ENCODE measurements around the gene ITIH3.

ITIH3 gene

GRCh38 chr3:52795298-52795900, 803 bp downstream of the ITIH3 start:
- no peak for DNase-seq

GRCh38 chr3:52796411-52796810, 1.8 kb downstream of the ITIH3 start:
- no peak for DNase-seq

- no peak for DNase-seq
These were observed 3.9 kb downstream of the ITIH3 start for GRCh38 chr3:52798376-52798977.

- DNase-seq, result no peak
These were observed 4.4 kb downstream of the ITIH3 start for GRCh38 chr3:52798978-52799476.

- no peak for DNase-seq
These were observed 5.5 kb downstream of the ITIH3 start for GRCh38 chr3:52800079-52800478.

GRCh38 chr3:52801839-52802238, 7.2 kb downstream of the ITIH3 start:
- no peak for DNase-seq

GRCh38 chr3:52805270-52806039, 10.9 kb downstream of the ITIH3 start:
- no peak for DNase-seq

GRCh38 chr3:52809149-52809548, 14.6 kb downstream of the ITIH3 start:
- no peak for DNase-seq

- DNase-seq, result no peak
These were observed 15.2 kb downstream of the ITIH3 start for GRCh38 chr3:52809662-52810377.

GRCh38 chr3:52810923-52811322, 16.3 kb downstream of the ITIH3 start:
- no peak for DNase-seq

GRCh38 chr3:52811452-52812011, 16.9 kb downstream of the ITIH3 start:
- no peak for DNase-seq

- no peak for DNase-seq
These were observed 19.2 kb downstream of the ITIH3 start for GRCh38 chr3:52813810-52814209.

- no peak for DNase-seq
These were observed 21.6 kb downstream of the ITIH3 start for GRCh38 chr3:52816199-52816598.

- DNase-seq, result no peak
These were observed 22.1 kb downstream of the ITIH3 start for GRCh38 chr3:52816654-52817053.

- no peak for DNase-seq
These were observed 22.6 kb downstream of the ITIH3 start for GRCh38 chr3:52817221-52817620.

GRCh38 chr3:52817860-52818259, 23.3 kb downstream of the ITIH3 start:
- no peak for DNase-seq

GRCh38 chr3:52819936-52820335, 25.3 kb downstream of the ITIH3 start:
- no peak for DNase-seq

- no peak for DNase-seq
These were observed 26.1 kb downstream of the ITIH3 start for GRCh38 chr3:52820736-52821135.

- no peak for DNase-seq
These were observed 27.8 kb downstream of the ITIH3 start for GRCh38 chr3:52822363-52822762.

- no peak for DNase-seq
These were observed 29.4 kb downstream of the ITIH3 start for GRCh38 chr3:52824037-52824436.

GRCh38 chr3:52827441-52827840, 32.8 kb downstream of the ITIH3 start:
- DNase-seq, result no peak

GRCh38 chr3:52827866-52828376, 33.3 kb downstream of the ITIH3 start:
- DNase-seq, result no peak

GRCh38 chr3:52829482-52829881, 34.9 kb downstream of the ITIH3 start:
- no peak for DNase-seq
